Activated CD8-positive, alpha-beta memory T cell treated with anti-CD3 and anti-CD28 coated beads for 36 hours (primary cell): Measurements from ENCODE around the gene TRAM2. TPM values are rescaled to one million over a fixed set of nuclear protein-coding genes. Genes with fewer than 3 reads are reported as not detected.

Experiments used
- CTCF ChIA-PET: fragments of 350-600 bp; sonication (Branson Sonifier 250); formaldehyde crosslinking; loops from one replicate; lab custom pipeline; 2021; ENCODE audit warnings: antibody characterized with exemption; lab: Charles Lee
- POLR2A ChIA-PET: fragments of 350-600 bp; sonication (Branson Sonifier 250); formaldehyde crosslinking; loops from one replicate; lab custom pipeline; 2021; ENCODE audit warnings: antibody characterized with exemption; lab: Charles Lee
- total RNA-seq, 2 experiments: library from RNA; stranded (reverse); gene quantifications; one replicate each; pipeline ENCODE4 v1.2.3, GENCODE V29; 2021

TRAM2 gene
- total RNA-seq, 2 experiments from 2014 or later = 2.6 to 2.7 TPM

- POLR2A ChIA-PET = no interaction called here
These were observed 58.4 kb downstream of the TRAM2 start for GRCh38 chr6:52518279-52518945.

GRCh38 chr6:52517502-52518278 lies 59.2 kb downstream of the TRAM2 start:
- CTCF ChIA-PET = no interaction called here
- POLR2A ChIA-PET = no interaction called here

More at GRCh38 chr6:52518279-52518945, 58.4 kb downstream of the TRAM2 start:
- CTCF ChIA-PET = no interaction called here

- POLR2A ChIA-PET = no interaction called here
- CTCF ChIA-PET = no interaction called here
These were observed 59.9 kb downstream of the TRAM2 start for GRCh38 chr6:52516943-52517342.

GRCh38 chr6:52516269-52516668 lies 60.6 kb downstream of the TRAM2 start:
- ChIA-PET CTCF (no interaction called here), POLR2A (no interaction called here)

- ChIA-PET CTCF (no interaction called here), POLR2A (no interaction called here)
These were observed 61.5 kb downstream of the TRAM2 start for GRCh38 chr6:52515219-52515960.

- ChIA-PET CTCF (no interaction called here), POLR2A (no interaction called here)
These were observed 62.3 kb downstream of the TRAM2 start for GRCh38 chr6:52514514-52514913.

- POLR2A ChIA-PET = no interaction called here
- CTCF ChIA-PET = no interaction called here
These were observed 63.0 kb downstream of the TRAM2 start for GRCh38 chr6:52513896-52514295.

- ChIA-PET POLR2A (no interaction called here), CTCF (no interaction called here)
These were observed 63.4 kb downstream of the TRAM2 start for GRCh38 chr6:52513464-52513863.

GRCh38 chr6:52512199-52512598 lies 64.7 kb downstream of the TRAM2 start:
- CTCF ChIA-PET = no interaction called here
- POLR2A ChIA-PET = no interaction called here

- POLR2A ChIA-PET = no interaction called here
- CTCF ChIA-PET = no interaction called here
These were observed 65.2 kb downstream of the TRAM2 start for GRCh38 chr6:52511572-52512151.

GRCh38 chr6:52511163-52511562 lies 65.7 kb downstream of the TRAM2 start:
- ChIA-PET CTCF (no interaction called here), POLR2A (no interaction called here)

- CTCF ChIA-PET = no interaction called here
These were observed 66.7 kb downstream of the TRAM2 start for GRCh38 chr6:52510213-52510562.

GRCh38 chr6:52509281-52510212 lies 67.3 kb downstream of the TRAM2 start:
- ChIA-PET POLR2A (no interaction called here), CTCF (no interaction called here)

More at GRCh38 chr6:52510213-52510562, 66.7 kb downstream of the TRAM2 start:
- POLR2A ChIA-PET = no interaction called here

GRCh38 chr6:52508261-52508739 lies 68.6 kb downstream of the TRAM2 start:
- CTCF ChIA-PET = no interaction called here
- POLR2A ChIA-PET = no interaction called here

GRCh38 chr6:52507557-52508260 lies 69.2 kb downstream of the TRAM2 start:
- CTCF ChIA-PET = no interaction called here
- POLR2A ChIA-PET = no interaction called here

GRCh38 chr6:52506476-52506875 lies 70.4 kb downstream of the TRAM2 start:
- POLR2A ChIA-PET = no interaction called here
- CTCF ChIA-PET = interaction anchor here (1.1 kb wide), 1 partner anchor 29 kb away, joined by 4 read pairs; no protein-coding TSS in a partner anchor

- POLR2A ChIA-PET = no interaction called here
- CTCF ChIA-PET = interaction anchor here (1.1 kb wide), 1 partner anchor 30 kb away, joined by 4 read pairs; no protein-coding TSS in a partner anchor
These were observed 71.0 kb downstream of the TRAM2 start for GRCh38 chr6:52505726-52506409.

- ChIA-PET CTCF (no interaction called here), POLR2A (no interaction called here)
These were observed 72.1 kb downstream of the TRAM2 start for GRCh38 chr6:52504782-52505136.
